Measurements from ENCODE around the gene SLC24A2. TPM values are rescaled to one million over a fixed set of nuclear protein-coding genes. Genes with fewer than 3 reads are reported as not detected.
A peak's percentile ranks its signal among the peaks of the same experiment; 100 is the strongest.
"Not testable (repeated sequence)": the region's sequence is repeated elsewhere in the genome, so short reads cannot be mapped to it uniquely, and the experiment has no call there.

SLC24A2 gene
- polyA plus RNA-seq (2013): not detected

- H3K36me3 ChIP-seq (ENCODE audit: control insufficient read depth in 4 of 4, insufficient read depth in 4 of 4, low read length in 3 of 4): no peaks in the 10 kb centered on the region
- no peak within 1 kb of the TSS for H3K27ac ChIP-seq (ENCODE audit: insufficient read depth in 1 of 2, low read depth in 1 of 2, low read length in 2 of 2, poor library complexity in 1 of 2, severe bottlenecking in 2 of 2)
- POLR2A ChIA-PET: no interaction called here
- peak in 1 of 3 donors; percentile 2 for DNase-seq
- H3K9me3 ChIP-seq (ENCODE audit: control extremely low read depth in 1 of 5, control insufficient read depth in 4 of 5, insufficient read depth in 2 of 5, low read depth in 1 of 5, low read length in 4 of 5): peaks cover 0 to 3% (median 2%) of the 10 kb centered on the region in 5 experiments
- WGBS (ENCODE audit: insufficient coverage): 2% methylated on average over 63 of the region's 67 CpGs
- peaks cover 16 to 72% (median 32%) of the 10 kb centered on the region in 5 experiments for H3K27me3 ChIP-seq (replicated peaks in 2 of 5; ENCODE audit: control insufficient read depth in 4 of 5, insufficient read depth in 5 of 5, low read length in 4 of 5)
- H3K4me3 ChIP-seq (ENCODE audit: control insufficient read depth in 1 of 7, extremely low read depth in 1 of 7, insufficient read depth in 4 of 7, low read depth in 2 of 7, low read length in 6 of 7): peak within 1 kb of the TSS in 4 of 7 experiments; percentile 2 to 50 (median 34)
- peaks cover 0 to 12% (median 5%) of the 10 kb centered on the region in 4 experiments for H3K4me1 ChIP-seq (ENCODE audit: control extremely low read depth in 1 of 4, control insufficient read depth in 4 of 4, insufficient read depth in 4 of 4, low read length in 3 of 4)
- CTCF ChIA-PET: no interaction called here
Observed at GRCh38 chr9:19788614-19789271, at the start of gene SLC24A2. Gene SLC24A2, minus strand, starts transcription at chr9:19789037.

GRCh38 chr9:19833331-19833730 is 44.5 kb upstream of the SLC24A2 start:
- H3K9me3 ChIP-seq (ENCODE audit: control extremely low read depth in 1 of 5, control insufficient read depth in 4 of 5, insufficient read depth in 2 of 5, low read depth in 1 of 5, low read length in 4 of 5); H3K4me1 ChIP-seq (ENCODE audit: control extremely low read depth in 1 of 4, control insufficient read depth in 4 of 4, insufficient read depth in 4 of 4, low read length in 3 of 4); H3K27ac ChIP-seq (ENCODE audit: insufficient read depth in 1 of 2, low read depth in 1 of 2, low read length in 2 of 2, poor library complexity in 1 of 2, severe bottlenecking in 2 of 2); DNase-seq; H3K27me3 ChIP-seq (replicated peaks in 2 of 5; ENCODE audit: control insufficient read depth in 4 of 5, insufficient read depth in 5 of 5, low read length in 4 of 5); CTCF ChIA-PET; POLR2A ChIA-PET; H3K4me3 ChIP-seq (ENCODE audit: control insufficient read depth in 1 of 7, extremely low read depth in 1 of 7, insufficient read depth in 4 of 7, low read depth in 2 of 7, low read length in 6 of 7); H3K36me3 ChIP-seq (ENCODE audit: control insufficient read depth in 4 of 4, insufficient read depth in 4 of 4, low read length in 3 of 4): not testable (repeated sequence)
- 100% methylated on average over 2 of the region's 9 CpGs for WGBS (ENCODE audit: insufficient coverage)

GRCh38 chr9:19830796-19831195 is 42.0 kb upstream of the SLC24A2 start:
- Histone ChIP-seq H3K4me3 (ENCODE audit: control insufficient read depth in 1 of 7, extremely low read depth in 1 of 7, insufficient read depth in 4 of 7, low read depth in 2 of 7, low read length in 6 of 7) (no peak overlapping the region), H3K27ac (ENCODE audit: insufficient read depth in 1 of 2, low read depth in 1 of 2, low read length in 2 of 2, poor library complexity in 1 of 2, severe bottlenecking in 2 of 2) (no peak overlapping the region), H3K27me3 (replicated peaks in 2 of 5; ENCODE audit: control insufficient read depth in 4 of 5, insufficient read depth in 5 of 5, low read length in 4 of 5) (no peaks in the 10 kb centered on the region), H3K36me3 (ENCODE audit: control insufficient read depth in 4 of 4, insufficient read depth in 4 of 4, low read length in 3 of 4) (no peaks in the 10 kb centered on the region), H3K9me3 (ENCODE audit: control extremely low read depth in 1 of 5, control insufficient read depth in 4 of 5, insufficient read depth in 2 of 5, low read depth in 1 of 5, low read length in 4 of 5) (no peaks in the 10 kb centered on the region), H3K4me1 (ENCODE audit: control extremely low read depth in 1 of 4, control insufficient read depth in 4 of 4, insufficient read depth in 4 of 4, low read length in 3 of 4) (no peaks in the 10 kb centered on the region)
- ChIA-PET CTCF (no interaction called here), POLR2A (no interaction called here)
- WGBS (ENCODE audit: insufficient coverage): 100% methylated on average over 1 of the region's 1 CpG
- DNase-seq: no peak

- Histone ChIP-seq H3K27me3 (replicated peaks in 2 of 5; ENCODE audit: control insufficient read depth in 4 of 5, insufficient read depth in 5 of 5, low read length in 4 of 5) (no peaks in the 10 kb centered on the region), H3K27ac (ENCODE audit: insufficient read depth in 1 of 2, low read depth in 1 of 2, low read length in 2 of 2, poor library complexity in 1 of 2, severe bottlenecking in 2 of 2) (no peak overlapping the region), H3K4me1 (ENCODE audit: control extremely low read depth in 1 of 4, control insufficient read depth in 4 of 4, insufficient read depth in 4 of 4, low read length in 3 of 4) (no peaks in the 10 kb centered on the region), H3K4me3 (ENCODE audit: control insufficient read depth in 1 of 7, extremely low read depth in 1 of 7, insufficient read depth in 4 of 7, low read depth in 2 of 7, low read length in 6 of 7) (no peak overlapping the region), H3K36me3 (ENCODE audit: control insufficient read depth in 4 of 4, insufficient read depth in 4 of 4, low read length in 3 of 4) (no peaks in the 10 kb centered on the region), H3K9me3 (ENCODE audit: control extremely low read depth in 1 of 5, control insufficient read depth in 4 of 5, insufficient read depth in 2 of 5, low read depth in 1 of 5, low read length in 4 of 5) (no peaks in the 10 kb centered on the region)
- ChIA-PET POLR2A (no interaction called here), CTCF (no interaction called here)
- no peak for DNase-seq
- WGBS (ENCODE audit: insufficient coverage): 85% methylated on average over 2 of the region's 4 CpGs
Observed at GRCh38 chr9:19828576-19829109, 39.8 kb upstream of the SLC24A2 start.

- ChIA-PET POLR2A (no interaction called here), CTCF (no interaction called here)
- WGBS (ENCODE audit: insufficient coverage): no CpG with 5 or more reads among the region's 2 CpGs
- Histone ChIP-seq H3K9me3 (ENCODE audit: control extremely low read depth in 1 of 5, control insufficient read depth in 4 of 5, insufficient read depth in 2 of 5, low read depth in 1 of 5, low read length in 4 of 5) (peaks cover 0 to 15% (median 4%) of the 10 kb centered on the region in 5 experiments), H3K4me1 (ENCODE audit: control extremely low read depth in 1 of 4, control insufficient read depth in 4 of 4, insufficient read depth in 4 of 4, low read length in 3 of 4) (no peaks in the 10 kb centered on the region), H3K4me3 (ENCODE audit: control insufficient read depth in 1 of 7, extremely low read depth in 1 of 7, insufficient read depth in 4 of 7, low read depth in 2 of 7, low read length in 6 of 7) (no peak overlapping the region), H3K27me3 (replicated peaks in 2 of 5; ENCODE audit: control insufficient read depth in 4 of 5, insufficient read depth in 5 of 5, low read length in 4 of 5) (no peaks in the 10 kb centered on the region), H3K36me3 (ENCODE audit: control insufficient read depth in 4 of 4, insufficient read depth in 4 of 4, low read length in 3 of 4) (no peaks in the 10 kb centered on the region), H3K27ac (ENCODE audit: insufficient read depth in 1 of 2, low read depth in 1 of 2, low read length in 2 of 2, poor library complexity in 1 of 2, severe bottlenecking in 2 of 2) (no peak overlapping the region)
- no peak for DNase-seq
Observed at GRCh38 chr9:19816769-19817168, 27.9 kb upstream of the SLC24A2 start.

- Histone ChIP-seq H3K27me3 (replicated peaks in 2 of 5; ENCODE audit: control insufficient read depth in 4 of 5, insufficient read depth in 5 of 5, low read length in 4 of 5) (peaks cover 0 to 4% (median 0%) of the 10 kb centered on the region in 5 experiments), H3K4me1 (ENCODE audit: control extremely low read depth in 1 of 4, control insufficient read depth in 4 of 4, insufficient read depth in 4 of 4, low read length in 3 of 4) (no peaks in the 10 kb centered on the region), H3K36me3 (ENCODE audit: control insufficient read depth in 4 of 4, insufficient read depth in 4 of 4, low read length in 3 of 4) (no peaks in the 10 kb centered on the region), H3K4me3 (ENCODE audit: control insufficient read depth in 1 of 7, extremely low read depth in 1 of 7, insufficient read depth in 4 of 7, low read depth in 2 of 7, low read length in 6 of 7) (no peak overlapping the region), H3K9me3 (ENCODE audit: control extremely low read depth in 1 of 5, control insufficient read depth in 4 of 5, insufficient read depth in 2 of 5, low read depth in 1 of 5, low read length in 4 of 5) (peaks cover 0 to 12% (median 4%) of the 10 kb centered on the region in 5 experiments), H3K27ac (ENCODE audit: insufficient read depth in 1 of 2, low read depth in 1 of 2, low read length in 2 of 2, poor library complexity in 1 of 2, severe bottlenecking in 2 of 2) (no peak overlapping the region)
- ChIA-PET CTCF (no interaction called here), POLR2A (no interaction called here)
- no peak for DNase-seq
Observed at GRCh38 chr9:19812194-19812593, 23.4 kb upstream of the SLC24A2 start.

- peaks cover 0 to 8% (median 3%) of the 10 kb centered on the region in 5 experiments for H3K27me3 ChIP-seq (replicated peaks in 2 of 5; ENCODE audit: control insufficient read depth in 4 of 5, insufficient read depth in 5 of 5, low read length in 4 of 5)
- no peak overlapping the region for H3K4me3 ChIP-seq (ENCODE audit: control insufficient read depth in 1 of 7, extremely low read depth in 1 of 7, insufficient read depth in 4 of 7, low read depth in 2 of 7, low read length in 6 of 7)
- WGBS (ENCODE audit: insufficient coverage): 98% methylated on average over 13 of the region's 16 CpGs
Observed at GRCh38 chr9:19809422-19810269, 20.8 kb upstream of the SLC24A2 start.

More at GRCh38 chr9:19809422-19810269, 20.8 kb upstream of the SLC24A2 start:
- no peak for DNase-seq
- H3K9me3 ChIP-seq (ENCODE audit: control extremely low read depth in 1 of 5, control insufficient read depth in 4 of 5, insufficient read depth in 2 of 5, low read depth in 1 of 5, low read length in 4 of 5): peaks cover 0 to 3% (median 0%) of the 10 kb centered on the region in 5 experiments
- POLR2A ChIA-PET: interaction anchor here (0.5 kb wide), 1 partner anchor 357 kb away, joined by 3 read pairs; no protein-coding TSS in a partner anchor
- no peaks in the 10 kb centered on the region for H3K36me3 ChIP-seq (ENCODE audit: control insufficient read depth in 4 of 4, insufficient read depth in 4 of 4, low read length in 3 of 4)
- no peaks in the 10 kb centered on the region for H3K4me1 ChIP-seq (ENCODE audit: control extremely low read depth in 1 of 4, control insufficient read depth in 4 of 4, insufficient read depth in 4 of 4, low read length in 3 of 4)
- CTCF ChIA-PET: no interaction called here
- no peak overlapping the region for H3K27ac ChIP-seq (ENCODE audit: insufficient read depth in 1 of 2, low read depth in 1 of 2, low read length in 2 of 2, poor library complexity in 1 of 2, severe bottlenecking in 2 of 2)

Data from common myeloid progenitor, CD34-positive (primary cell).